Astrocyte of the spinal cord (primary cell): ENCODE data around the gene RAB44.

Source experiments
- DNase-seq: peaks from one replicate; pipeline ENCODE4 v3.0.0; 2011; ENCODE audit warnings: low read depth, low spot score
- H3K4me3 ChIP-seq: 2 replicates; pipeline ENCODE4 v1.5.1; 2011; ENCODE audit warnings: low read depth, mild to moderate bottlenecking, low read length, moderate library complexity
- in situ Hi-C: cut with HindIII; loops from 2 replicates; pipeline ENCODE4 v1.10.0; 2017; ENCODE audit warnings: low sequenced_read_pairs
- TF ChIP-seq, protein P1 (sequence below): IDR thresholded peaks from 2 replicates; pipeline ENCODE4 v1.5.1; 2012; ENCODE audit warnings: low read depth, mild to moderate bottlenecking, low read length, inconsistent platforms

Gene RAB44

DNA sequence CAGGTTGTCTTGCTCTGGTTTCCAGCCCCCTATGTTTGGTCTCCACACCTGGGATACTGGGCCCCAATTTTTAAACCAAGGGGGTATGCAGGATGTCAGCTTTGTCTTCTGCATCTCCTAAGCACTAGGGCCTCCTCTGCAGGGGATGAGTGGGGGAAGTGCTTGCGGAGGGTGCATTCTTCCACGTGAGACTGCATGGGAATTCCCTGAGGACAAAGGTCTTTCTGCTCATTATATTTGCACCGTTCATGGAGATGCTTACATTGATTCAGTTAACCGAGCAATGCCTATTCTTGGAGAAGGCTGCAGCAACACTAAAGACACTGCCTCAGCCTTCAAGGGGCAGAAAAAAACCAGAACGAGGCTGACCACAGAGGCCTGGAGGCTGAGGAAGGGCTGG, 45.4 kb downstream of the RAB44 start:
- in situ Hi-C loops: no loop called here
- no peak for DNase-seq
- TF ChIP-seq, protein P1, sequence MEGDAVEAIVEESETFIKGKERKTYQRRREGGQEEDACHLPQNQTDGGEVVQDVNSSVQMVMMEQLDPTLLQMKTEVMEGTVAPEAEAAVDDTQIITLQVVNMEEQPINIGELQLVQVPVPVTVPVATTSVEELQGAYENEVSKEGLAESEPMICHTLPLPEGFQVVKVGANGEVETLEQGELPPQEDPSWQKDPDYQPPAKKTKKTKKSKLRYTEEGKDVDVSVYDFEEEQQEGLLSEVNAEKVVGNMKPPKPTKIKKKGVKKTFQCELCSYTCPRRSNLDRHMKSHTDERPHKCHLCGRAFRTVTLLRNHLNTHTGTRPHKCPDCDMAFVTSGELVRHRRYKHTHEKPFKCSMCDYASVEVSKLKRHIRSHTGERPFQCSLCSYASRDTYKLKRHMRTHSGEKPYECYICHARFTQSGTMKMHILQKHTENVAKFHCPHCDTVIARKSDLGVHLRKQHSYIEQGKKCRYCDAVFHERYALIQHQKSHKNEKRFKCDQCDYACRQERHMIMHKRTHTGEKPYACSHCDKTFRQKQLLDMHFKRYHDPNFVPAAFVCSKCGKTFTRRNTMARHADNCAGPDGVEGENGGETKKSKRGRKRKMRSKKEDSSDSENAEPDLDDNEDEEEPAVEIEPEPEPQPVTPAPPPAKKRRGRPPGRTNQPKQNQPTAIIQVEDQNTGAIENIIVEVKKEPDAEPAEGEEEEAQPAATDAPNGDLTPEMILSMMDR: no peak
- no peak overlapping the region for H3K4me3 ChIP-seq

DNA sequence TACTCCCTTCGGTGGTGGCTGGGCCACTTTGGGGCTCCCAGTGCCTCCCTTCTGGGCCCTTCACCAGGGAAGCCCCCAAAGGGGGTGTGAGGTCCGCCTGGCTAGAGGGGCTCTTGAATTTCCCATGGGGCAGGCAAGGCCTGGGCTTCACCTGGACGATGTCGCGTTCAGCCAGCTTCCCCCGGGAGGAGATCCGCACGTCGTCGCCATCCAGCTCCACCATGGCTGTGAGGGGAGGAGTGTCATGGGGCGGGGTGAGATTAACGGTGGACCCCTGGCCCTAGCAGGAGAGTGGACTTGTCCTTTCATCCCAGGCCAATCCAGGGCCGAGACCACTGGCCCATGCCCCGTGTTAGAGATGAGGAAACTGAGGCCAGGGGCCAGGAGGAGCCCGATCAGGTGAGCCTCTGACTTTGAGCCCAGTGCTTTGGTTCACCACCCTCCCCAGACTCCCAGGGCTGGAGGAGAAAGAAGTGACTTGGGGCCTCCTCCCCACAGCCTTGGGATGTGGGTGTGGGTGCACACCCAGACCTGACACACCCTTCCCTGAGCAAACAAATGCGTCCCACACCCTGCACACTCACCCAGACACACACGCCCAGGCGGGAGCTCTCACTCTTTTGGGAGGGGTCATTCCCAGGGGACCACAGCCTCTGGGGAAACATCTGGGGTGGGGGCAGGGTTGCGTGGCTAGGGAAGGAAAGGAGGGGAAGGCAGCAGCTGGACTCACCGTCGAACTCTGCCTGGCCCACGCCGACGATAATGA, 46.1 kb downstream of the RAB44 start:
- no peak for DNase-seq
- no peak overlapping the region for H3K4me3 ChIP-seq
- TF ChIP-seq, protein P1: no peak
- in situ Hi-C loops: no loop called here

DNA sequence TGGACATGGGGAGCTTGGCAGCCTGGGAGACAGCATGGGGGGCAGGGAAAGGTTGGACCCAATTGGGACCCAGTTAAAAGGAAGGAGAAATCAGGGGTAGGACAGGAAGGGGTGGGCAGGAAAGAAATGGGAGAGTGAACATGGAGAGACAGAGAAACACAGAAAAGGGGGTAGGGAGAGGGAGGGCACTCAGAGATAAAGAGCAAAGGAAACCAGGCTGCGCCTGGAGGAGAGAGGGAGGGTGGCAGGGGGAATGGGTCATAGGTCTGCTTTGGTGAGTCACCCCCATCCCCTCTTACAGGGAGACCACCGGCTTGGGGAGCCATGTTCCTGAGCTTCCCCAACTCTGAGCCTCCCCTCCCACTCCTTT, 46.7 kb downstream of the RAB44 start:
- TF ChIP-seq, protein P1: no peak
- H3K4me3 ChIP-seq: no peak overlapping the region
- no peak for DNase-seq
- in situ Hi-C loops: no loop called here

DNA sequence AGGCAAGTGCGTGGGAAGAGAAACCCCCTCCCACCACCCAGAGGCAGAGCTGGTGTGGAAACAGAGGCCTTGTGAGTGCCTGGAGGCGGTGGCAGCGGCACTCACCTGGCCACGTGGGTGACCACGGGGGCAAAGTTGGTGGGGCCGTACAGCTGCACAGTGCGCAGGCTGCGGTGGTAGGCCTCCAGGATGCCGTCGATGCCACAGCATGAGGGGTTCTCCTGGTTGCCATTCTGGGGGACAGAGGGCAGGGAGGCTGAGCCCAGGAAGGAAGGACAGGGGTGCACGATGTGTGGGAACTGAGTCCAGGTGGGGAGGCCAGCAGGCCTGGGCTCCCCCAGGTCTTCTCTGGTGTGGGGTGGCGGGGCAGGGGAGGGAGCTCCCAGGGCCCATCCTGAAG, 47.7 kb downstream of the RAB44 start:
- no peak overlapping the region for H3K4me3 ChIP-seq
- in situ Hi-C loops: no loop called here
- TF ChIP-seq, protein P1: no peak
- DNase-seq: no peak

DNA sequence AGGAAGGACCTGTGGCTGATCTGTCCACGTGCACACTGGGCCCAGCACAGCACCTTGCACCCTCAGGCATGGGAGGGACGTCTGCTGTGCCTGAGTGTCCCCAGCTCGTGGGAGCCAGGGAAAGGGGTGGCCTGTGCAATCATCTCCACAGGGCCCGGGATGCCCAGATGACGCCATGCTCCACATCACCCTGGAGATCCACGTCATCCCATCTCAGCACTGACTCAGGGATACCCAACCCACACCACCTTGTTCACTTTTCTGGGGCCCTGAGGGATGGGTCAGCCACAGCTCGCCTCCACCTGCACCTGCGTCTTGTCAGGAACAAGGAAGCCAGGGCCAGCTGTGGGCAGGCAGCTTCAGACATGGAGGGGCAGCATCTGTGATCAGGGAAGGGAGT, 48.2 kb downstream of the RAB44 start:
- in situ Hi-C loops: no loop called here
- DNase-seq: no peak
- TF ChIP-seq, protein P1: no peak
- H3K4me3 ChIP-seq: no peak overlapping the region

DNA sequence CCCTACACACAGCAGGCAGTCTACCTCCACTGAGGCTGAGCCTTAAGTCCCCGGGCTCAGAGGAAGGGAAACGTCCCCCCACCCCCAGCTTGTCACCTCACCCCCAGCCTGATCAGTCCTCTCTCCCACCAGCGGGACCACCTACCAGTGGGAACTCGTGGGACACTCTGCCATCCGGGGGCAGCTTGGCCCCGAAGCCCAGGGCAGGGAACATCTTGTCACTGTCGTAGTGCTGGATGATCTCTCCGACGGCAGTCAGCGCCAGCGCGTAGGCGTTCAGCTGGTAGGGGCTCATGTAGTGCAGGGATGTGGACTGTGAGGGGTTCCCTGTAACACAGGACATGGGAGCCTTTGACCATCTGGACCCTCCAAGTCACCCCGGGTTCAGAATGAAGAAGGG, 48.6 kb downstream of the RAB44 start:
- TF ChIP-seq, protein P1: no peak
- in situ Hi-C loops: no loop called here
- DNase-seq: no peak
- no peak overlapping the region for H3K4me3 ChIP-seq
